Hepatocyte (in vitro differentiated cells): ENCODE data around the gene C1QL4. TPM values are rescaled to one million over a fixed set of nuclear protein-coding genes. Genes with fewer than 3 reads are reported as not detected.

Experiments
- DNase-seq: peaks from one replicate; pipeline ENCODE4 v3.0.0-alpha.2; 2016; ENCODE audit warnings: low spot score
- H2AFZ ChIP-seq: fragments of 200-600 bp; sonication (generic); 2 replicates; pipeline ENCODE4 v1.6.0; 2016; ENCODE audit warnings: antibody characterized with exemption, mild to moderate bottlenecking
- H3K27ac ChIP-seq: fragments of 200-600 bp; sonication (generic); 2 replicates; pipeline ENCODE4 v1.5.1; 2016; ENCODE audit warnings: mild to moderate bottlenecking
- H3K27me3 ChIP-seq: fragments of 200-600 bp; sonication (generic); 2 replicates; pipeline ENCODE4 v1.6.1; 2016
- H3K36me3 ChIP-seq: fragments of 200-600 bp; sonication (generic); replicated peaks from 2 replicates; pipeline ENCODE4 v1.5.1; 2016; ENCODE audit warnings: low read depth; ENCODE audit not compliant: insufficient read depth
- H3K4me1 ChIP-seq: fragments of 200-600 bp; sonication (generic); 2 replicates; pipeline ENCODE4 v1.5.1; 2016; ENCODE audit warnings: mild to moderate bottlenecking, moderate library complexity; ENCODE audit not compliant: insufficient read depth
- H3K4me2 ChIP-seq: fragments of 200-600 bp; sonication (generic); 2 replicates; pipeline ENCODE4 v1.6.0; 2016
- H3K4me3 ChIP-seq: fragments of 200-600 bp; sonication (generic); 2 replicates; pipeline ENCODE4 v1.5.1; 2016; ENCODE audit warnings: mild to moderate bottlenecking
- H3K79me2 ChIP-seq: fragments of 200-600 bp; sonication (generic); 2 replicates; pipeline ENCODE4 v1.6.0; 2017; ENCODE audit warnings: mild to moderate bottlenecking
- H3K9me2 ChIP-seq: fragments of 200-600 bp; sonication (generic); replicated peaks from 2 replicates; pipeline ENCODE4 v1.6.0; 2017; ENCODE audit warnings: mild to moderate bottlenecking; ENCODE audit not compliant: insufficient read depth
- H3K9me3 ChIP-seq: fragments of 200-600 bp; sonication (generic); 2 replicates; pipeline ENCODE4 v1.5.1; 2016; ENCODE audit warnings: low read depth, mild to moderate bottlenecking
- H4K20me1 ChIP-seq: fragments of 200-600 bp; sonication (generic); 2 replicates; pipeline ENCODE4 v1.6.0; 2016; ENCODE audit warnings: mild to moderate bottlenecking; ENCODE audit not compliant: insufficient read depth, poor library complexity, severe bottlenecking
- EZH2 ChIP-seq: fragments of 200-600 bp; sonication (generic); IDR thresholded peaks from 2 replicates; pipeline ENCODE4 v1.6.1; 2016; ENCODE audit warnings: antibody characterized with exemption, mild to moderate bottlenecking, borderline replicate concordance
- EZH2phosphoT487 ChIP-seq: fragments of 200-600 bp; sonication (generic); IDR thresholded peaks from one replicate; pipeline ENCODE4 v1.6.1; 2018; ENCODE audit warnings: antibody characterized with exemption, mild to moderate bottlenecking, low read depth, moderate library complexity; ENCODE audit not compliant: unreplicated experiment, severe bottlenecking
- WGBS: methylation state at CpG from one replicate; pipeline ENCODE4 v1.1.6; 2016; ENCODE audit warnings: low lambda C conversion rate; ENCODE audit errors: missing lambda C conversion rate; 5-methylcytosine and 5-hydroxymethylcytosine counted together
- polyA plus RNA-seq: library from polyadenylated mRNA; unstranded; fragments of >200 nt; fragmentation: Nextera tagmentation; extraction: Ambion mirVana; gene quantifications from 2 replicates; pipeline ENCODE4 v1.2.1, GENCODE V29; 2016
- total RNA-seq: library from RNA; depleted of rRNA; stranded (reverse); fragments of >200 nt; gene quantifications from 2 replicates; pipeline ENCODE4 v1.2.3, GENCODE V29; 2014
- TF ChIP-seq, protein P1 (sequence below): fragments of 200-600 bp; sonication (generic); IDR thresholded peaks from 2 replicates; pipeline ENCODE4 v1.5.1; 2016; ENCODE audit warnings: antibody characterized with exemption, mild to moderate bottlenecking; ENCODE audit not compliant: poor library complexity

Gene C1QL4
- total and polyA plus RNA-seq, 2 experiments from 2014 or later, result not detected

DNA sequence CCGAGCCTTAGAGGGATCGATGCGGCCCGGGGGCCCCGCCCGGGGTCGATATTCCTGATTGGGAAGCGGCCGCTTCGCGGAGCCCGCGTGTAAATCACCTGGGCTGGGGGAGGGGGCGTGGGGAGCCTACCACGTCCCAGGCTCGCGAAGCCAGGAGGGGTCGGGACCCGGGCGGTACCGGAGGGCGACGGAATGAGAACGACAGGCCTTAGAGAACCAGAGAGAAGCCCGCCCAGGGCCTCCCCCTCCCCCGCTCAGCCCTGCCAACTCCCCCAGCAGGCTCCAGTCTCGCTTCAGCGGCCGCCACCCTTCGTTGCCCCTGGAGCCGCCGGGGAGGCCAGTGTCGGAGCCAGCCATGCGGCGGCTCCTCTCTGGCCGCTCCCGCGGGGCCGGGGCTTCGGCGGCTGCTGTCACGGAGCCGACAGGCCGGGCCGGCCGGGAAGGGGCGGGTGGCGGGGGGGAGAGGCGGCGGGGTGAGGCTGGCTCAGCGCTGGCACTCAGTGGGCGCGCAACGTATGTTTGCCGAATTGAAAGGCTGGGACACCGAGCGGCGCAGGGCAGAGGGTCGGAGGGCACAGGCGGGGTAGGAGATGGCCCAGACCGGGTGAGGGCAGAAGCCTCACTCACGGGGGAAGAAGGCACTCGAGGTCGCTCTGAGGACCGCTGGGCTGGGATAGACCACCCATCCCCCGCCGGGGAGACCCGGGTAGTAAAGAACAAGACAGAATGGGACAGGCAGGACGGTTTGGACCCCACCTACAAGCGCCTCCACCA lies 8.2 kb upstream of the C1QL4 start:
- peak overlapping the region; percentile 36 for H3K4me3 ChIP-seq
- H3K27ac ChIP-seq, result no peak overlapping the region
- TF ChIP-seq, protein P1, sequence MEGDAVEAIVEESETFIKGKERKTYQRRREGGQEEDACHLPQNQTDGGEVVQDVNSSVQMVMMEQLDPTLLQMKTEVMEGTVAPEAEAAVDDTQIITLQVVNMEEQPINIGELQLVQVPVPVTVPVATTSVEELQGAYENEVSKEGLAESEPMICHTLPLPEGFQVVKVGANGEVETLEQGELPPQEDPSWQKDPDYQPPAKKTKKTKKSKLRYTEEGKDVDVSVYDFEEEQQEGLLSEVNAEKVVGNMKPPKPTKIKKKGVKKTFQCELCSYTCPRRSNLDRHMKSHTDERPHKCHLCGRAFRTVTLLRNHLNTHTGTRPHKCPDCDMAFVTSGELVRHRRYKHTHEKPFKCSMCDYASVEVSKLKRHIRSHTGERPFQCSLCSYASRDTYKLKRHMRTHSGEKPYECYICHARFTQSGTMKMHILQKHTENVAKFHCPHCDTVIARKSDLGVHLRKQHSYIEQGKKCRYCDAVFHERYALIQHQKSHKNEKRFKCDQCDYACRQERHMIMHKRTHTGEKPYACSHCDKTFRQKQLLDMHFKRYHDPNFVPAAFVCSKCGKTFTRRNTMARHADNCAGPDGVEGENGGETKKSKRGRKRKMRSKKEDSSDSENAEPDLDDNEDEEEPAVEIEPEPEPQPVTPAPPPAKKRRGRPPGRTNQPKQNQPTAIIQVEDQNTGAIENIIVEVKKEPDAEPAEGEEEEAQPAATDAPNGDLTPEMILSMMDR, result no peak
- peak; percentile 51 for TF ChIP-seq EZH2
- peak; percentile 79 for TF ChIP-seq EZH2phosphoT487

DNA sequence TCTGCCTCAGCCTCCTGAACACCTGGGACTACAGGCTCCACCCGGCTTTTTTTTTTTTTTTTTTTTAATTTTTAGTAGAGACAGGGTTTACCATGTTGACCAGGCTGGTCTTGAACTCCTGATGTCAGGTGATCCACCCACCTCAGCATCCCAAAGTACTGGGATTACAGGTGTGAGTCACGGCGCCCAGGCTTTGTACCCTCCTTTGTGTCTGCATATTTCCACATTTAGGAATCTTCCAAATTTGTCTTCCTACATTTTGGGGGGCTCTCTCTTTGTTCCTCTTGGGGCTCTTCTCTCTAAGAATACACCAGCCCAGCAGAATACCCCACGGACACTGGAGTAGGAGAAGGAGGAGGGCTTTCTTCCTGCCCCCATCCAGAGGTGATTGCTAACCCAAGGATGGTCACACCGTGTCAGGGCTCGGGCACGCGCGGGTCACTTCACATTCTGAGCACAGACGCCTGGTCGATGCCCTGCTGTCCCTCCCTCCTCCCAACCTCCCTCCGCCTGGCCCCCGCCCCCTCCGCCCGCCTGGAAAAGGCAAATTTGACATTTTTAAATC lies 7.6 kb upstream of the C1QL4 start:
- 6% methylated on average over 15 of the region's 15 CpGs for WGBS

More for the DNA sequence above, 8.2 kb upstream of the C1QL4 start:
- H3K27me3 ChIP-seq, result peaks cover 69% of the 10 kb centered on the region
- H3K9me2 ChIP-seq, result no peaks in the 10 kb centered on the region
- peaks cover 53% of the 10 kb centered on the region for H3K4me1 ChIP-seq
- peak overlapping the region; percentile 78 for H2AFZ ChIP-seq
- no peaks in the 10 kb centered on the region for H3K36me3 ChIP-seq
- peak overlapping the region; percentile 99 for H3K4me2 ChIP-seq
- peaks cover 11% of the 10 kb centered on the region for H3K79me2 ChIP-seq
- WGBS, result under 1% methylated on average over 47 of the region's 70 CpGs
- no peaks in the 10 kb centered on the region for H4K20me1 ChIP-seq
- DNase-seq, result peak; percentile 70
- H3K9me3 ChIP-seq, result no peaks in the 10 kb centered on the region

DNA sequence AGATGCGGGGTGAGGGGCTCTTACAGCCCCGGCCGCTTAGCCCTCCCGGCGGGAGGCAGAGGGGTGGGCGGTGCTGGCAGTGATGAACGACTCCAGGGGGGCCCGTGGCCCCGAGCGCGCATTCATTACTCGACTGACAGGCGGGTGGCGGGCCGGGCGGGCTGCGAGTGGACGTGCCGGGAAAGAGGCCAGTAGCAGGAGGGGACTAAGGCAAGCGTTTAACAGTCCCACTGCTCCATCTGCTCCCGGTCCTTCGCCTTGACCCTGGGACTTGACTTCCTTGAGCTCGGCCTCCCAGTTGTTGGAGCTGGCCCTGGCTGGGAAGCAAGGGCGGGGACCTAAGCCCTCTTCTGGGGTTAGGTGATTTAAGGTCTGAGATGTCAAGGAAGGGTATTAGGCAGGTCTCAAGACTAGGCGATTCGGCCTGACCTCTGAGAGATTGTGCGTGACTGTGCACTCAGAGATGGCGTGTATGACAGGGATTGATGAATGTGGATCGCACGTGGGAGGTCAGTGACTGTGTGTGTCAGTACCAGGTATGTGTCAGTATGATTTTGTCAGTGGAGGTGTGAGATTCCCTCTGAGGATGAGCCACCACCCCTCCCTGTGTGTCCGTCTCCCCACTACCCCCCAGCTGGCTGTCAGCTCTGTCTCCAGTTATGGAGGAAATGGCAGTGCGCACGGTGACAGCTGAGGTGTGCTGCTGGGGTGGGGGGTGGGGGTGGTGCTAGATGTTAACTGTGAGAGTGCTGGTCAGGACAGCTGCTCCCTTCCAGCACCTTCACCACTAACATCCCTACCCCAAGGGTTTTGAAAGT lies 6.1 kb upstream of the C1QL4 start:
- no peaks in the 10 kb centered on the region for H3K9me3 ChIP-seq
- TF ChIP-seq, protein P1, result no peak
- no peak for TF ChIP-seq EZH2phosphoT487
- no peak for TF ChIP-seq EZH2
- peaks cover 44% of the 10 kb centered on the region for H3K4me1 ChIP-seq
- no peaks in the 10 kb centered on the region for H3K36me3 ChIP-seq
- H3K4me2 ChIP-seq, result peak overlapping the region; percentile 81
- no peaks in the 10 kb centered on the region for H3K79me2 ChIP-seq
- WGBS, result 11% methylated on average over 18 of the region's 33 CpGs
- no peaks in the 10 kb centered on the region for H4K20me1 ChIP-seq
- peak overlapping the region; percentile 11 for H2AFZ ChIP-seq
- H3K27ac ChIP-seq, result no peak overlapping the region
- no peak overlapping the region for H3K4me3 ChIP-seq
- DNase-seq, result peak; percentile 32
- peaks cover 90% of the 10 kb centered on the region for H3K27me3 ChIP-seq
- H3K9me2 ChIP-seq, result no peaks in the 10 kb centered on the region

More for the DNA sequence above, 7.6 kb upstream of the C1QL4 start:
- Histone ChIP-seq H3K9me3 (no peaks in the 10 kb centered on the region), H4K20me1 (no peaks in the 10 kb centered on the region), H3K27ac (no peak overlapping the region), H3K36me3 (no peaks in the 10 kb centered on the region), H2AFZ (peak overlapping the region; percentile 78), H3K27me3 (peaks cover 76% of the 10 kb centered on the region), H3K79me2 (peaks cover 11% of the 10 kb centered on the region), H3K4me1 (peaks cover 53% of the 10 kb centered on the region), H3K4me2 (peak overlapping the region; percentile 99), H3K9me2 (no peaks in the 10 kb centered on the region), H3K4me3 (no peak overlapping the region)
- DNase-seq, result no peak
- no peak for TF ChIP-seq EZH2
- TF ChIP-seq, protein P1, result no peak
- no peak for TF ChIP-seq EZH2phosphoT487
